T follicular helper cell (primary cell): ENCODE measurements around the gene RXFP1.

Experiments used
- DNase-seq: peaks from one replicate; pipeline ENCODE4 v3.0.0-alpha.2; 2020; ENCODE audit warnings: low read depth

The RXFP1 gene

GRCh38 chr4:158671915-158672806 is 150.5 kb downstream of the RXFP1 start, which contains the start of gene ETFDH:
Gene ETFDH, plus strand, starts transcription at chr4:158672296. Its CDS starts 161 bp downstream, at chr4:158672457.
- DNase-seq: peak; percentile 98

GRCh38 chr4:158673633-158674032 is 152.0 kb downstream of the RXFP1 start:
- no peak for DNase-seq

GRCh38 chr4:158676076-158676475 is 154.4 kb downstream of the RXFP1 start:
- no peak for DNase-seq

GRCh38 chr4:158678767-158679166 is 157.1 kb downstream of the RXFP1 start:
- no peak for DNase-seq

- DNase-seq: no peak
These were observed 159.9 kb downstream of the RXFP1 start for GRCh38 chr4:158681629-158682028.

GRCh38 chr4:158682066-158682465 is 160.4 kb downstream of the RXFP1 start:
- DNase-seq: no peak

GRCh38 chr4:158688813-158689212 is 167.1 kb downstream of the RXFP1 start:
- DNase-seq: no peak
